Lower lobe of right lung (tissue), 2 donors: ENCODE measurements around the gene RAB6B. TPM values are rescaled to one million over a fixed set of nuclear protein-coding genes. Genes with fewer than 3 reads are reported as not detected.

Source experiments
- ATAC-seq, 2 donors: fragments of 200-7000 bp; cut with Tn5 transposase; one replicate each; pipeline ENCODE4 v1.9.1; 2020 to 2022; ENCODE audit warnings: mild to moderate bottlenecking in 2 of 2, moderate library complexity in 2 of 2
- DNase-seq: peaks from one replicate; pipeline ENCODE4 v3.0.0-alpha.2; 2020
- H3K27ac ChIP-seq: fragments of 200-600 bp; one replicate; pipeline ENCODE4 v1.8.0; 2022
- H3K27me3 ChIP-seq: fragments of 200-600 bp; one replicate; pipeline ENCODE4 v1.8.0; 2022; ENCODE audit warnings: low read depth
- H3K36me3 ChIP-seq: fragments of 200-600 bp; one replicate; pipeline ENCODE4 v1.8.0; 2022; ENCODE audit warnings: mild to moderate bottlenecking
- H3K4me1 ChIP-seq: fragments of 200-600 bp; one replicate; pipeline ENCODE4 v1.8.0; 2022
- H3K4me3 ChIP-seq: fragments of 200-600 bp; one replicate; pipeline ENCODE4 v1.8.0; 2022; ENCODE audit warnings: mild to moderate bottlenecking
- H3K9me3 ChIP-seq: fragments of 200-600 bp; one replicate; pipeline ENCODE4 v1.8.0; 2022
- intact Hi-C: fragments of 100-400 bp; cut with DNase I; formaldehyde crosslinking; loops from one replicate; pipeline ENCODE4 v1.11.0; 2022
- total RNA-seq: library from RNA; stranded (reverse); fragmentation: NEBNext Ultra II Directional; extraction: Animal tissue kit (Norgen Biotek cat#: 25700); gene quantifications from one replicate; pipeline ENCODE4 v1.2.1, GENCODE V29; 2021
- TF ChIP-seq, protein P1 (sequence below): fragments of 200-600 bp; IDR thresholded peaks from one replicate; pipeline ENCODE4 v1.8.0; 2022; ENCODE audit warnings: antibody characterized with exemption, mild to moderate bottlenecking
- donor health status: DM: no; HTN: yes; CAD: no; lungs with severe emphysema.

The RAB6B gene
- total RNA-seq, 1 donor from 2014 or later = 5.5 TPM

GRCh38 chr3:133834621-133835417 lies 60.9 kb downstream of the RAB6B start:
- H3K27me3 ChIP-seq = no peaks in the 10 kb centered on the region
- no peak overlapping the region for H3K27ac ChIP-seq
- intact Hi-C loops = no loop called here
- DNase-seq (no peak), ATAC-seq (no peak)
- no peaks in the 10 kb centered on the region for H3K36me3 ChIP-seq
- H3K9me3 ChIP-seq = no peaks in the 10 kb centered on the region
- no peaks in the 10 kb centered on the region for H3K4me1 ChIP-seq
- H3K4me3 ChIP-seq = no peak overlapping the region
- TF ChIP-seq, protein P1, sequence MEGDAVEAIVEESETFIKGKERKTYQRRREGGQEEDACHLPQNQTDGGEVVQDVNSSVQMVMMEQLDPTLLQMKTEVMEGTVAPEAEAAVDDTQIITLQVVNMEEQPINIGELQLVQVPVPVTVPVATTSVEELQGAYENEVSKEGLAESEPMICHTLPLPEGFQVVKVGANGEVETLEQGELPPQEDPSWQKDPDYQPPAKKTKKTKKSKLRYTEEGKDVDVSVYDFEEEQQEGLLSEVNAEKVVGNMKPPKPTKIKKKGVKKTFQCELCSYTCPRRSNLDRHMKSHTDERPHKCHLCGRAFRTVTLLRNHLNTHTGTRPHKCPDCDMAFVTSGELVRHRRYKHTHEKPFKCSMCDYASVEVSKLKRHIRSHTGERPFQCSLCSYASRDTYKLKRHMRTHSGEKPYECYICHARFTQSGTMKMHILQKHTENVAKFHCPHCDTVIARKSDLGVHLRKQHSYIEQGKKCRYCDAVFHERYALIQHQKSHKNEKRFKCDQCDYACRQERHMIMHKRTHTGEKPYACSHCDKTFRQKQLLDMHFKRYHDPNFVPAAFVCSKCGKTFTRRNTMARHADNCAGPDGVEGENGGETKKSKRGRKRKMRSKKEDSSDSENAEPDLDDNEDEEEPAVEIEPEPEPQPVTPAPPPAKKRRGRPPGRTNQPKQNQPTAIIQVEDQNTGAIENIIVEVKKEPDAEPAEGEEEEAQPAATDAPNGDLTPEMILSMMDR = no peak

DNA sequence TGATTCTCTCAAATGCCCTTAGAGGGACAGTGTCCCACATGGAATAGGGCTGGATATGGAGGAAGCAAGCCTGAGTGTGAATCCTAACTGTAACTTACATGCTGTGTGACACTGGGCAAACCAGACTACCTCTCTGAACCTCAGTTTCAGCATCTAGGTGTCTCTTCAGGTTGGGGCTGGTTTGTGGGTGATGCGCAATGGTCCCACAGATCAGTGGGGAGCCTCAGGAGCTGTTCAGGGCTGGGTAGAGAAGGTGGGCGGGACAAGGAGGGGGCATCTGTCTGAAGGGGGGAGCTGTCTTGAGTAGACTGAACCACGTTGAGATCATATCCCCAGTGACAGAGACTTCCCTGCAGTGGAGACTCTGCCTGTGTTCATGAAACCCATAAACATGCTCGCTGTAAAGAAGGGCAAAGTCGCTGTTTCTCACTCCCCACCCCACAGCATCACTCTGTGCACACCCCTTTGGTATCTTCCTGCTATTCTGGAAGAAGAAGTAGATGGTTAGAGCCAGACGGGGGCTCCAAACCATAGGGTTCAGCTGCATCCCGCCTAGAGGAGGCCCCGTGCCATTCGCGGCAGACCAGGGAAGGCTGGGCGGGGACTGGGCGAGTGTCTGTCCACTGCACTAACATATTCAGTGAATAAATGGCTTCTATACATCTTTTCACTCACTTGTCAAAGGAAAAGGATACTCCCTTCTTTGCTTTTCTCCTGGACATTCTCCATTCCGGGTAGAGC lies 61.6 kb downstream of the RAB6B start:
- H3K27ac ChIP-seq = no peak overlapping the region
- ATAC-seq (no peak), DNase-seq (no peak)
- intact Hi-C loops = no loop called here
- H3K36me3 ChIP-seq = no peaks in the 10 kb centered on the region
- no peaks in the 10 kb centered on the region for H3K9me3 ChIP-seq
- H3K4me1 ChIP-seq = no peaks in the 10 kb centered on the region
- no peaks in the 10 kb centered on the region for H3K27me3 ChIP-seq
- TF ChIP-seq, protein P1 = no peak
- H3K4me3 ChIP-seq = no peak overlapping the region

GRCh38 chr3:133833267-133833666 lies 62.4 kb downstream of the RAB6B start:
- Histone ChIP-seq H3K27ac (no peak overlapping the region), H3K27me3 (no peaks in the 10 kb centered on the region), H3K4me3 (no peak overlapping the region), H3K36me3 (no peaks in the 10 kb centered on the region), H3K4me1 (no peaks in the 10 kb centered on the region), H3K9me3 (no peaks in the 10 kb centered on the region)
- ATAC-seq = no peak
- TF ChIP-seq, protein P1 = no peak
- intact Hi-C loops = no loop called here
- DNase-seq = no peak

DNA sequence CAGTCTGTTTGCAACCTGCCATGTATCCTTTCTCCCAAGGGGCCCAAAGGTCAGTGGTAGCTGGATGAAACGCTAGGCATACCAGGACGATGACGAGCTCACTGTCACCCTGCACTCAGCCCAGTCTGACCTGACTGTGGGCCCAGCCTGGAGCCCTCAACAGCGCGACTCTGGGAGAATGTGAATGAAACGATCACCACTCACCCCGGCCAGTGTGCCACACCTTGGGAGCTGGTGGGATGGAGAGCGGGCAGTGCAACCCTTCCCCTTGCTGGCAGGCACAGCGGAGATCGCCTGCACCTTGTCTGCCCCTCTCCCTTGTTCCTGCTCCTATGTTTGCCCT lies 62.9 kb downstream of the RAB6B start:
- Histone ChIP-seq H3K36me3 (no peaks in the 10 kb centered on the region), H3K4me1 (no peaks in the 10 kb centered on the region), H3K4me3 (no peak overlapping the region), H3K27ac (no peak overlapping the region), H3K27me3 (no peaks in the 10 kb centered on the region), H3K9me3 (no peaks in the 10 kb centered on the region)
- TF ChIP-seq, protein P1 = no peak
- DNase-seq = no peak
- ATAC-seq = no peak
- intact Hi-C loops = no loop called here

DNA sequence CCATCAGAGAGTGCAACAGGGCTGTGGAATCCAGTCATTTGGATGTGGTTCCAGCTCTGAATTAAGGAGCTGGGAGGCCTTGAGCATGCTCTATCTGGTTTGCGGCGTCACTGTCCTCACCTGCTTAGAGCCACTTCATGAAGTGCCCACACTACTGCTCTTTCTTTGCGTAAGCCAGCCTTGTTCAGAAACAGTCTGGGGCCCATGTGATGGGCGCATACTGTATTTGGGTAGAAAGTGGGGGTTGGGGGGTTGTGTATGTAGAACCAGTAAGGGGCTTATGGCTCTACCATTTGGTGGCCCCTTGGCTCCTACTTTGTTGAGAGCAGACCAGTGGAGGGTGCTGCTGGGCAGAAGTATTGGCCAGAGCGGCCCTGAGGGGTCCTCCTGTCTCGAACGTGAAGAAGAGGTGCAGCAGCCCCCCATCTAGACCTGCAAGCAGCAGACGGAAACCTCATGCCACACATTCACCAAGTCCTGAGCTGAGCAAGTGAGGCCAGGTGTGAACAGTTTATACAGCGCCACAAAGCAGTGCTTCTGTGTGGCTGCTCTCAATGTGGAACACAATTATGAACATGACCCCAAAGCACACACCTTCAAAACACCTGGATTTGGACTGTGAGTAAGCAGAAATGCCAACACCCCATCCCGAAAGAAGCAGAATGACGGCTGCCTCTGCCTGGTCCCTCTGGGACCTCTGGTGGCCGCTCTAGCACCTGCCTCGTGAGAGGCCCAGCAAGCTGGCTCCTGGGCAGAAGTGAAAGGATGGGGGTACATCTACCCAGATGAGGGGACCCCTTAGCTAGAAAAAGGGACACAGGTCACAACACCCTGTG lies 63.5 kb downstream of the RAB6B start:
- H3K36me3 ChIP-seq = no peaks in the 10 kb centered on the region
- TF ChIP-seq, protein P1 = no peak
- ATAC-seq = no peak

More for the DNA sequence above, 63.5 kb downstream of the RAB6B start:
- H3K4me3 ChIP-seq = no peak overlapping the region
- H3K4me1 ChIP-seq = no peaks in the 10 kb centered on the region
- H3K27me3 ChIP-seq = no peaks in the 10 kb centered on the region
- no peak overlapping the region for H3K27ac ChIP-seq
- DNase-seq = no peak
- intact Hi-C loops = no loop called here
- no peaks in the 10 kb centered on the region for H3K9me3 ChIP-seq
